ENCODE results near the gene SLIT1.
"Not testable (repeated sequence)": the region's sequence is repeated elsewhere in the genome, so short reads cannot be mapped to it uniquely, and the experiment has no call there.

Gene SLIT1

DNA sequence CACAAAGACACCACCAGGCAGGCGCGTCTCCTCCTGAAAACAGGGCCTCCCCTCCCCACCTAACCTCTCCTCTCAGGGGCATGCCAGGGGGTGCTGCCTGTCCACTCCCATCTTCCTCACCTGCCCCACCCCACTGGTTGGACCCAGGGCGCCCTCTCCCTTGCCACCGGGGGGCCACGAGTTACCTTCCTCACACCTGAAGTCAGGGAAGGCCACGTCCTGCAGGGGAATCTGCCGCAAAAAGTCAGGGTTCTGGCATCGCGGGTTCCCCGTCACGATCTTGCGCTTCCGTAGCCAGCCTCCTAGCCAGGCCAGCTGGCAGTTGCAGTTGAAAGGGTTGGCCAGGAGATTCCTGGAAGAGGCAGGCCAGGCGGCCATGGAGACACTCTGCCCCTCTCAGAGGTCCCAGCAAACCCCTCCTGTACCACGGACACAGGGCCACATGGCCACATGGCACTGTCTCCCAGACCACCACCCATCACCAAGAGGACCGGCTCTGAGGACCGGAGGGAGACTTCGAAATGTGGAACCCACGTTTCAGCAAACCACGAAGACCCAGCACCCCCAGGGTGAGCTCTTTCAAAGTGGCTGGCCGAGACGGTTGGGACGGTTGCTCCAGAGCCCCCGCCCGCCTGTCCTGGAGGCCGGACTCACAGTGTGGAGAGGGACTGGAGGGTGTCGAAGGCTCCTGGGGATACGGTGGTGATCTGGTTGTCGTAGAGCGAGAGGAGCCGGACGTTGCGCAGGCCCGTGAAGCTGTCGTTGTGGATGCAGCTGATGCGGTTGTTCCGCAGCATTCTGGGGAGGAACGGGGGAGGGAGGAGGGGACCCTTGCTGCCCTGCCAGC, 142.8 kb downstream of the SLIT1 start:
- DNase-seq (ENCODE audit: low spot score), result no peak

DNA sequence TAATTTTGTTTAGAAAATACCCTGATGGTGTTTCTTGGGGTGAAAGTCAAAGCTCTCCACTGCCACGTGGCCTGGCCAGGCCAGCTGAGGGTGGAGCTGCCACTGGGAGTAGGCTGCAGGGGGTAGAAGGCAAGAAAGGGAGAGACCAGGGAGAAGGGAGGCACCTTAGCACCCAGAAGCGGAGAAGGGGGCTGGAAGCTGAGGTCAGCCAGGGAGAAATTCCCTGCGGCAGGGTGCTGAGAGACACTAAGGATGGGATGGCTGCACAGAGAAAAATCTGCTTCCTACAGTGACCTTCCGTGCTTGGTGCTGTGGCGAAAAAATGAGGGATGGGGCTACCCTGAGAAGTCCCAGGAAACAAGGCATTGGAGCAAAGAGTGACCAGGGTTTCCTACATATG, 143.7 kb downstream of the SLIT1 start:
- no peak for DNase-seq (ENCODE audit: low spot score)

DNA sequence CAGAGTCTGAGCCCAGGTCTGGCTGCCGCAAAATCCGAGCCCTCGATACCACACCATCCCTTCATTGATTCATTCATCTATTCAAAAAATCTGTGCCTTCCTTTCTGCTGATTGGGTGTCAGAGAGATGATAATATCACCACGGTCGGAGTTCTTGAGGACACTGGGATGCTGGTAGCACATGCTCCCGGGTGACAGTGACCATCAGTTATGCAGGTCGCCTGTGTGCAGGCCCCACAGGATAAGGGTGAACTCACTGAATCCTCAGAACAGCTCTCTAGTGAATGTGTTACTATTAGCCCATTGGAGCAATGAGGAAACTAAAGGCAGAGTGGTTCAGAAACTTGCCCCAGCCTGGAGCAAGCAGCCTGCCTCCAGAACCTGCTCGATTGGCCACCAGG, 145.1 kb downstream of the SLIT1 start:
- no peak for DNase-seq (ENCODE audit: low spot score)

DNA sequence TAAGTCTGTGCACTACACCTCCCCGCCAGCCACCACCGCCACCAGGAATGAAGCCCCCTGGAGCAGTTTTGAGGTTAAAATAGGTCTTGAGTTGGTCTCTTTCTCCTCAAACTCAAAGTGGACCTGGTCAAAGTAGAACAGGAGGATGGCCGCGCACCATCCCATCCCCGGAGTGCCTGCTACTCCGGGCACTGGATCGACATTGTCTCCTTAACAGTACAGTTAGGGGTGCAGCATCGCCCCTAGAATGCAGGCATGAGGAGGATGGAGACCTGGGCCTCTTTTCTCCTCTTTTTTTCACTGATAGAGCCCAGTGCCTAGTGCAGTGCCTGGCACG, 145.5 kb downstream of the SLIT1 start:
- DNase-seq (ENCODE audit: low spot score), result no peak

DNA sequence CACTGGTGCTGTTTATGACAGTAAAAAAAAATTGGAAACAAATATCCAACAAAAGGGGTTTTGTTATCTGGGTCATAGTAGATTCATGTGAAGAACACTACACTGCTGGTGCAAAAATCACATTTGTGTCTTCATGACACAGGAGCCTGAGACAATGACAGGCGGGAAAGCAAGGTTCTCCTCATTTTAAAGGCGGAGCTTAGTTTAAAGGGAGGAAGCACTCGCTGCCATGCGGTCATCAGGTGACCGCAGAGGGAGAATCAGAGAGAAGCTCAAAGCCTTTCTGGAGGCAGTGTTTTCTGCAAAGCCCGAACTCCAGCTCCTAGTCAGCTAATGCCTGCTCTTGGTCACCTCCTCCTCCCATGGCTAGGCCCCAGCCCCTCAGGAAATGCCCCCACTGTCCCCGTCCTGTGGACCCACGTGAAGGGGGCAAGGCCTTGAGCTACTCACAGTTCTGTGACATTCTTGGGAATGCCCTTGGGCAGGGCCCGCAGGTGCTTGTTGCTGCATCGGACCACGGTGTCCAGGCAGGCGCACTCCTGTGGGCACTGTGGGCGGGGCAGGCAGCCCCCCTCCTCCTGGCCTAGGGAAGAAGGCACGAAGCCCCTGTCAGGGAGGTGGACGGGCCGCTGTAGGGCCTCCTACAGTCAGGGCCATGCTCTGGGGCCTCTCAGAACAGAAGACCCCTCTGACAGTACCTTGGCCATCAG, 146.1 kb downstream of the SLIT1 start:
- no peak for DNase-seq (ENCODE audit: low spot score)

DNA sequence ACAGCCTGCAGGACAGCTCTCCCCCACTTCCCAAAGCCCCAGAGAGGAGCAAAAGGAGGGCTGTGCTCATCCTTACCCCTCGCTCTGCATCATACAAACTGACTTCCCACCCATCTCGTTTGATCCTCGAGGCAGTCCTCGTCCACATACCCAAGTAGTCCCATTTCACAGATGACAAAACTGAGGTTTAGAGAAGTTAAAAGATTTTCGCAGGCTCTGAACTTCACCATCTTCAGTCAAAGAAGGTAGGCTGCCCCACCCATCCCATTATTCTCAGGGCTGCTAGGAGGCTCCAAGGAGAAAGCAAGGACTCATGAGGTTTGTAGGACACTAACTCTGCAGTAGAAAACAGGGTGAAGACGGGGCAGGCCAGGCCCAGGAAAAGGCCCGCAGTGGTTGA, 147.1 kb downstream of the SLIT1 start:
- DNase-seq (ENCODE audit: low spot score), result no peak

DNA sequence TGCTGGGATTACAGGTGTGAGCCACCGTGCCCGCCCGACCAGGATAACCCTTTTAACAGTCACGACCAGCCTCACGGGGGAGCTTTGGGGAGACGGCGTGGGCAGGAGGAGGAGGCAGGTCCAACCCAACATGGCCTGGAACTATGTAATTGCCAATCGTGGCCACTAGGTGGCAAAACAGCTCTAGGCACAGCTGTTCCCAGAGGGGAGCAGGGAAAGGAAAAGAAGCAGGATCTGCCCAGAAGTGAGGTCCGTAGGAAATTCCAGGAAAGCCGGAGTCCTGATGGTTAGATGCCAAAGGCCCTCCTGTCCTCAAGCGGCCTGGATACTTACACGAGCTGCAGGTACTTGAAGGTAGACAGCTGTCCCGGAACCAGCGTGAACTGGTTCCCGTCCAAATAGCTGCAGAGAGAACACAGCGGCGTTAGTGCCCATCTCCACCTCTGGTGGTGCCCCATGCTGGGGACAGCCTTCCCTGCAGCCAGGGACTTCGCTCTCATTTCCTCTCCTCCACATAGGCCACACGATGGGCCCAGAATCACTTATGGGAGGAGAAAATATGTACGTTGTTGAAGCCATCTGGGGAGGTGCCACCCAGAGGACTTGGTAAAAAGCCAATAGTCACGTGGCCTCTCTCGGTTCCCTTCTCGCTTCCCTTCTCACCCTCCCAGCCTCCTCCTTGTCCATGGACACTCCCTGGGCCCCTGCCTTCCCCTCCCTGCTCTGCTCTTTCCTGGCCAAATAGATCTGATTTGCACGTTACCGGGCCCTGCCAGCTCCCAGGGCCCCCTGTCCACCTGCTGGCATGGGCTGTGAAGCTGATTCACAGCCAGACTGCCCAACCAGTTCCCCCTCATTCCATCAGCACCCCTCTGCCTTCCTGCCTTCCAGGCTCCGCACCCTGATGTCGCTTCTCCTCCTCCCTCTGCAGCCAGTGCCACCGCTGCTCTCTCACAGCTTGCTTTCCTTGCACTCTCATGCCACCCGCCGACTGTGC, 148.1 kb downstream of the SLIT1 start:
- DNase-seq (ENCODE audit: low spot score), result peak; percentile 81

DNA sequence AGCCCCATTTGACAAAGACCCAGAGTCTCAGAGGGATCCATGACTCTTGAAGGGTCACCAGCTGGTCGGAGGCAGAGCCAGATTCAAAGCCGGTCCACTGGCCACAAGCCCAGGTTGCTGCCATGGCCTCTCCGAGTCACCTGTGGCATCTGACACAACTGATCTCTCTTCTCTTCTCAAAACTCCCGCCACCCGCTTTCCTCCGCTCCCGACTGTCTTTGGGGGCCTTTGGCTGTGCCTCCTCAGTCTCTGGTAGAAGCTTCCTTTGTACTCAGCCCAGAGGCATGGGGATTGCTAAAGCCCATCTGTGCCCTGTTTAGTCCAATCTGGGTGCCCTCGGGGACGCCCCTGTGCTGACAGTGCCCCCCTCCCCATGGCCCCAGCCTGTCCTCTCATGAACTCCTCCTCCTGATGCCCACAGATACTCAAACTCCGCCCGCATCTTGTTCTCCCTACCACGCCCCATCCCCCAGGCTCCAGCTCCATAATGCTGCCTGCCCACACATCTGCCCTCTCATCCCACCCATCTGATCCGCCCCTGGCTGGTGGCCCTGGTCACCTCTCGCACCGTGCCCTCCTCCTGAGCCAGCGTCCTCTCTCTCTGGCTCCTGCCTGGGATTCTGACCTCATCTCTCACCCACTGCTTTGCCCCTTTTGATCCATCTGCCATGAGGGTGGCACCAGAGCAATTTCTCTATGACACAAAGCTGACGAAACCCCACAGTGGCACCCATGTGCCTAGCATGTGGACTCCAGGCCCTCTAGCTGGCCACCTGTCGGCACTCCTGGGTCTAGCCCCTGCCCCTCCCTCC, 150.6 kb downstream of the SLIT1 start:
- DNase-seq (ENCODE audit: low spot score), result no peak

DNA sequence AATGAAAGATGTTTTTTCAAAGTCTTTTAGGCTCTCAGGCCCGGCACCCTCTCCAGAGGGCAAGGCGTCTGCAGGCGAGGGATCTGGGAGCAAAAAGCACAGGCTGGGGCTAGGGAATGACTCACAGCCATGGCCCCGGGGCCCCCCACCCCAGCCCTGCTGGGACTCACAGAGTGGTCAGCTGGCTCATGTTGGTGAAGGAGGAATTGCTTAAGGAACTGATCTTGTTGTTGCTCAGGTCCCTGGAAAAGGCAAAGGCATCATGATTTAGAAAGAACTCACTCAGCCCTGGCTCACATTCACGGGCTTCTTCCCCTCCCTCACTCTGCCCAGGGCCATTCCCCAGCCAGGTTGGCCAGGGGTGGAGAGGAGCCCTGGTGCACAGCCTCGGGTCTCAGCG, 151.5 kb downstream of the SLIT1 start:
- DNase-seq (ENCODE audit: low spot score), result no peak

DNA sequence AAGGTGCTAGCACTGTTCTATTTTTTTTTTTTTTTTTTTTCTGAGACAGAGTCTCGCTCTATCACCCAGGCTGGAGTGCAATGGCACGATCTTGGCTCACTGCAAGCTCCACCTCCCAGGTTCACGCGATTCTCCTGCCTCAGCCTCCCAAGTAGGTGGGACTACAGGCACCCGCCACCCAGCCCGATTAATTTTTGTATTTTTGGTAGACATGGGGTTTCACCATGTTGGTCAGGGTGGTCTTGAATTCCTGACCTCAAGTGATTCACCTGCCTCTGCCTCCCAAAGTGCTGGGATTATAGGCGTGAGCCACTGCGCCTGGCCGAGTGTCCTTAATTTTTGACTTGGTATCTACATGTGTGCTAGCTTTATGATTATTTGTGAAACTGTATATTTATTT, 151.9 kb downstream of the SLIT1 start:
- not testable (repeated sequence) for DNase-seq (ENCODE audit: low spot score)

DNA sequence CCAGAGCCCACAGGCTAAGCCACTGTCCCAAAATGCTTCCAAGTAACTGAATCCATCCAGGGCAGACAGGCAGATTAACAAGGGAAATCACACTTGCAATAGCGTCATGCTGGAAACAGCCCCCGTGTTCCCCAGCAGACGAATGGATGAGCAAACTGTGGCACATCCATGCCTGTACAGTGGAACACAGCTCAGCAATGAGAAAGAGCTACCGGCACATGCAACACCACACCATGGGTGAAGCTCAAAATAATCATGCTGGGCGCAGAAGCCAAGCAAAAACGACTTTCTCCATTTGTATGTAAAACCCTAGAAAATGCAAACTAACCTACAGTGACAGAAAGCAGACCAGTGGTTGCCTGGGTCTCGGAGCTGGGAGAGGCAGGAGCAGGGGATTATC, 153.1 kb downstream of the SLIT1 start:
- DNase-seq (ENCODE audit: low spot score), result no peak

DNA sequence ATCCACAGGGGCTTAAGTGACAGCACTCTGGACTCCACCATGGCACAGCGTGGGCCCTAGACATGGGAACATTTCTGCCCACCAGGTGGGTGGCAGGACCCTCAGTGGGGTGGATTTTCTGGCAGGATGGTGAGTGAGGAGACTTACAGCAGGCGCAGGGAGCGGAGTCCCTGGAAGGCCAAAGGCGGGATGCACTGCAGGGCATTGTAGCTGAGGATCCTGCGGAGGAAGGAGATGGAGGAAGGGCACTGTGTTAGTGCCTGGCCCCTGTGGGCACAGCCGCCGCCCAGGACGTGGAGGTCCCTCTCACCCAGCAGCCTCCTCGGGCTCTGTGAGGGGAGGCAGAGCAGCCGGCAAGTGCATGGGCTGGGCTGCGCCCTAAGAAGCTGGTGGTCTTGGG, 154.3 kb downstream of the SLIT1 start:
- DNase-seq (ENCODE audit: low spot score), result no peak

DNA sequence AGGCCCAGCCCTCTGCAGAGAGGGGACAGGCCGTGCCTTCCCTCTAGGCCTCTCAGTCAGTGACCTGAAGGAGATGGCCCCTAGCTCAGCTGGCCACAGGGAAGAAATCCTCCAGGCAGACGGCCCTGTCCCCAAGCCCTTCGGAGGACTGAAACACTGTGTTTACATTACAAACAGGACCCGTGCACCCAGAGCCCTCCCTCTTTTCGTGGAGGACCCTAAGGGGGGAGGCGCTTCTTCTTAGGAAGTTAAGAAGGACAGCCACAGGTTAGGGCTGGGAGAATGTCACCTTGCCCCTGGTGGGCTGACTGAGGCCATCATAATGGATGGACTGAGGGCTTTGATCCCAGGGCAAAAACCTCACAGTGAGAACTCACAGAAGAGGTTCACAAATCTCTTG, 154.9 kb downstream of the SLIT1 start:
- DNase-seq (ENCODE audit: low spot score), result no peak

DNA sequence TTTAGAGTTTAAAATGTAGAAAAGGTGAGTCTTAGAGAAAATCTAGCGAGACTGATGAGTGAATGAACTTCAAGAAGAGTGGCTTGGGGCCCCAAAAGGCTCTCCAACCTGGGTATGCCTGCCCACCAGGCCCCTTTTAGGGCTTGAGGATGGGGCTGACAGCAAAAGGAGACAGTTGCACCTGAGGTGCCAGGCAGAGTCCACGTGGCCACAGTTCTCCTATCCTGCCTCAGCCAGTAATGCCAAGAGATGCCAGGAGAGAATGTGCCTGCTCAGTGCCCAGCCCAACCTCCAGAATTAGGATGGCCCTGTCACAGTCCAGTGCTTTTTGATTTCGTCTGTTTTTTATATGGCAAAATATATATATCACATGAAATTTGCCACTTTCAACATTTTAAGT, 156.5 kb downstream of the SLIT1 start:
- DNase-seq (ENCODE audit: low spot score), result no peak

DNA sequence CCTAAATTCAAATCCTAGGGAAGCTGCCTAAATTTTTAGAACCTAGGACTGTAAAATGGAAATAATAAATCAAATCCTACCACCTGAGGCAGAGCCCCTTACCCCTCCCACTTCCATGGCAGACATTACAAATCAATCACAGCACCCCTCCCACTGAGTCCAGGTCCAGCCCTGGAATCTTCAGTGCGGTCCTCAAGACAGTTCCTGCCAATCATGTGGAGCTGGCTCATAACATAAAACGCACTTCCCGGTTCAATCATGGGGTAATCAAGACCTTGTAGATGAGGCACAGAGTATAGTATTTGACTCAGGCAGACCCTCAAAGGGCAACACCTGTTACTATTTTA, 157.0 kb downstream of the SLIT1 start:
- no peak for DNase-seq (ENCODE audit: low spot score)

DNA sequence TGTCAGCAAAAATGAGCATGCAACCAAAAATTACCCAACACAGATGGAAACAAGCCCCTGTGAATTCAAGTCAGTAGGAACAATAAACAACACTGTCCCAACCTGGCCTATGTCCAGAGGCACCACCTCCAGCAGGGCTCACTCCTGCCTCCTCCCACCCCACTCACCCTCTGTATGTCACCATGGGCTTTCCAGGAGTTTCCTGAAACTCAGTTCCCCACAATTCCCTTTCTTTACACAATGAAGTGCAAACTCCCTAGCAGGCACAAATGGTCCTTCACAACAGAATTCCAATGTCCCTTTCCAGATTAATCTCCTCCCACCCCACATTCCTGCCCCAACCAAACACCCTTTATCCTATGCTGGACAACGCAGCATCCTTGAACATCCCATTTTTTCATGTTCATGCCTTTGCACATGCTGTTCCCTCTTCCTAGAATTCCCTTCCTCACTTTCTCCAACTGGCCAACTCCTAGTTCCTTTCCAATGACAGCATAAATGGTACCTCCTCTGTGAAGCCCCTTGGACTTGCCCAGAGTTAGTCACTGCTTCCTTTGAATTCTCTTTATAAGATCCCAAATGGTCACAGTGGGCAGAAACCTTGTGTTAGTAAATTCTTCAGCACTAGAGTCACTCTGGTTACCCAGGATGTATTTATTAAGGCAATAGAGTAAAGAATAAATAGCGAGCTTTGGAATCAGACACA, 157.5 kb downstream of the SLIT1 start:
- DNase-seq (ENCODE audit: low spot score), result no peak

DNA sequence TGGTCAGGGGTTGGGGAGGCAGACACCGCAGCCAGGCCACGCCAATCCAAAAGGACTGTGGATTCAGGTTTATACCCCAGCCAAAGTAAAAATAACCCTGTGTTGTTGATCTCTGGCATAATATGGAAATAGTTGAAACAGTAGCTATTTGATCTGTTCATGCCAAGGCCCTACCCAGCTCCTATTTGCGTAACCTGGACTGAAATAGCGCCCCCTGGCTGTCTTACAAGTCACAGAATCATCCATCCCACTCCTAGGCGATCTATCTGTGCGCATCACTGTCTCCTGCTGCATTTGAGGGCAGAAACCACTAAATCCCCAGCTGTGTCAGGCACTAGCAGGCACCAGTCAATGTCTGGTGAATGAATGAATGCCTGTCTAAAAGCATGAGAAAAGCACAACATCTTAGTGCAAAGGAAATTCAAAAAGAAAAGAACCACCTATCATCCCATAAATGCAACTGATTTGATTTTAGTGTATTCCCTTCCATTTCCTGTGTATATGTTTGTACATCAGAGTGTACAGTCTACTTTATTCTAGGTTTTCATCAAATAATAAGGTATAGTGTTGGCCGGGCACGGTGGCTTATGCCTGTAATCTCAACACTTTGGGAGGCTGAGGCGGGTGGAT, 160.0 kb downstream of the SLIT1 start:
- DNase-seq (ENCODE audit: low spot score), result peak; percentile 86

DNA sequence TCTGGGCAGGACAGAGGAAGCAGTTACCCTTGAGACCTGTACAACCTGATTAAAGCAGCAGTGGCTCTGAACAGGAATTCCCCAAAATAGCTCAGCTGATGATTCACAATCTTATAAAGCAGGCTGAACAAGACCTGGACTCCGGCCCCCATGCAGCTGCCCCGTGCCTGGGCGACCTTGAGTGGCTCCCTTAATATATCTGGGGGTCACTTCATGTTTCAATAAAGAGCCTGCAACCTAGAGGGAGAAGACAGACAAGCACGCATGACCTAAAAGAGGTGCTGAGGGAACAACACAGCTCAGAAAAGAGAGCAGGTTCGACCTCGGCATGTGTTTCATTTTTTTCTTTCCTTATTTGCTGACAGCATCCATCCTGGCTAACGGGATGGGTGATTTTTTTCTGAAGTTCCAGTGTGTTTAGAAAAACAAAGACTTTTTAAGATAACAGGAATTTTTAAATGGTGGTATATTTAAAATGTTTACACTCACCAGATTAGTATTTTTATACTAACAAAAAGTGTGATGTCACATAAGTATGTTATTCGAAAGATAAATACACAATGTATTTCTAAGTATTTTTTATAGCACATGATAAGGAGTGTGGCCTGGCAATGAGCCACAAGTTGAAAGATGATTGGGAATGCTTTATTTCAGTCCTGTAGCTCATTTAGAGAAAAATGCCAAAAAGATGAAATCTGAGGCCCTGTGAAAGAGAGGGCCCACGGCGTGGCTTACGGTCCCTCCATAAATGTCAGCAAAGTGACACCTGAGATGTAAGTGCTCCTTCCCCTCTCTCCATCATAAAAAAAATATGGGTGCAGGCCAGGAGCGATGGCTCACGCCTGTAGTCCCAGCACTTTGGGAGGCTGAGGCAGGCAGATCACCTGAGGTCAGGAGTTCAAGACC, 161.3 kb downstream of the SLIT1 start:
- DNase-seq (ENCODE audit: low spot score), result no peak

DNA sequence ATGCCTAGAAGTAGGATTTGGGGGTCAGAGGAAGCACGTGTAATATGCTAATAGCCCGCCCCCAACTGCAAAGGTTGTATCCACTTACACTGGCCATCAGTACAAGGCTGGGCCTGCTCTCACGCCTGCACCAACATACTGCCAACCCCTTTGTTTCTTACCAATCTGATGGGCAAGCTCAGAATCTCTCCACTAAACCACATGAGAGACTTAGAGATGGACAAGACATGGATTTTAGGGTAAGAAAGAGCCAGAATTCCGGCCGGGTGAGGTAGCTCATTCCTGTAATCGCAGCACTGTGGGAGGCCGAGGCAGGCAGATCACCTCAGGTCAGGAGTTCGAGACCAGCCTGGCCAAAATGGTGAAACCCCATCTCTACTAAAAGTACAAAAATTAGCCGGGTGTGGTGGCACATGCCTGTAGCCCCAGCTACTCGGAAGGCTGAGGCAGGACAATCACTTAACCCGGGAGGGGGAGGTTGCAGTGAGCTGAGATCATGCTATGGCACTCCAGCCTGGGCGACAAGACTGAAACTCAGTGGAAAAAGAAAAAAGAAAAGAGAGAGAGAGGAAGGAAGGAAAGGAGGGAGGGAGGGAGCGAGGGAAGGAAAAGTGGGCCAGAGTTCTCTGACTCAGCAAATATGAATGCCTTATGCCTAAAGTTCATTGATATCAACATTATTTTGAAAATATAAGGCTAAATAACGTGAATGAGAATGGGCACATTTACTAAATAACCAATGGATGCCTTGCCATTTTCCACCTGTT, 162.2 kb downstream of the SLIT1 start:
- no peak for DNase-seq (ENCODE audit: low spot score)
